ENCODE measurements around the gene NAXE.

DNA sequence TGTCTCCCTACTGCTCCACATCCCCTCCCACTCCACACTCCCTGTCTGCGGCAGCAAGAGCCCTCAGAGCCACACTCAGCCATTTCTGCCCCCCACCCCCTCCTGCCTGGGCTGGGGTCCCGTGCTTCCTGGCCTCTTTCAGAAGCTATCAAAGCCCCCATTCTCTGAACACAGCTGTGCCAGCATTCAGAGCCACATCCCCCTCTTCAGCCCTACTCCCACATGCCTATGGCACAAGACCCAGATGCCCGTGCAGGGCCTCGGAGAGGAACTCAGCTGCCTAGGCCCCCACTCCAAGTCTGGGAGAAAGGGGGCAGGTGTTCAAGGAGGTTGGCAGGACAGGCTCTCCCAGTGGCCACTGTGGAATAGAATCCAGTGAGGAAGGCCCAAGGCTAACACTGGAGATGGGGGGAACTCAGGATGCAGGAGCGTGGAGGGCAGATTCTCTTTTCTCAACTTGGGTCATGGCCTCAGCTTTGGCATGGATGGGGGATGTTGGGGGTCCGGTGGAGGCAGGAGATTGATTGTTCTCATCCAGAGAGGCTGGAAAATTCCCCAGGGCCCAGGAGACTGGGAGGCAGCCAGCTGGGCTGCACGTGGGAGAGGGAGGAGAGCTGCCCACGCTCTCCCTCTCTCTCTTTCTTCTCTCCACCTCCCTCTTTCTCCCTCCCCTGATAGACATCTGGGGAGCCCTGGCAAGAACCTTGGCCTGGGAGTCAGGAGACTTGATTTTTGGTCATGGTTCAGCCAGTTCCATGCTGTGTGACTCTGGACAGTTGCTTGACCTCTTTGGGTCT is 46.8 kb downstream of the NAXE start:
- TF ChIP-seq, protein P1, sequence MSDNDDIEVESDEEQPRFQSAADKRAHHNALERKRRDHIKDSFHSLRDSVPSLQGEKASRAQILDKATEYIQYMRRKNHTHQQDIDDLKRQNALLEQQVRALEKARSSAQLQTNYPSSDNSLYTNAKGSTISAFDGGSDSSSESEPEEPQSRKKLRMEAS (IDR thresholded peaks at IDR 0.05): no peak
- TF ChIP-seq POLR2A (IDR thresholded peaks at IDR 0.05; ENCODE audit: low read length): no peak
- TF ChIP-seq, protein P2, sequence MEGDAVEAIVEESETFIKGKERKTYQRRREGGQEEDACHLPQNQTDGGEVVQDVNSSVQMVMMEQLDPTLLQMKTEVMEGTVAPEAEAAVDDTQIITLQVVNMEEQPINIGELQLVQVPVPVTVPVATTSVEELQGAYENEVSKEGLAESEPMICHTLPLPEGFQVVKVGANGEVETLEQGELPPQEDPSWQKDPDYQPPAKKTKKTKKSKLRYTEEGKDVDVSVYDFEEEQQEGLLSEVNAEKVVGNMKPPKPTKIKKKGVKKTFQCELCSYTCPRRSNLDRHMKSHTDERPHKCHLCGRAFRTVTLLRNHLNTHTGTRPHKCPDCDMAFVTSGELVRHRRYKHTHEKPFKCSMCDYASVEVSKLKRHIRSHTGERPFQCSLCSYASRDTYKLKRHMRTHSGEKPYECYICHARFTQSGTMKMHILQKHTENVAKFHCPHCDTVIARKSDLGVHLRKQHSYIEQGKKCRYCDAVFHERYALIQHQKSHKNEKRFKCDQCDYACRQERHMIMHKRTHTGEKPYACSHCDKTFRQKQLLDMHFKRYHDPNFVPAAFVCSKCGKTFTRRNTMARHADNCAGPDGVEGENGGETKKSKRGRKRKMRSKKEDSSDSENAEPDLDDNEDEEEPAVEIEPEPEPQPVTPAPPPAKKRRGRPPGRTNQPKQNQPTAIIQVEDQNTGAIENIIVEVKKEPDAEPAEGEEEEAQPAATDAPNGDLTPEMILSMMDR (IDR thresholded peaks at IDR 0.05): no peak

Measured in A549 (cell line).